SK-N-MC (cell line): Measurements from ENCODE around the gene H6PD.

Experiments
- EZH2 ChIP-seq: fragments of 200-600 bp; sonication (generic); IDR thresholded peaks from one replicate; pipeline ENCODE4 v1.6.1; 2017; ENCODE audit warnings: antibody characterized with exemption
- FOXP2 ChIP-seq: optimal IDR thresholded peaks from 2 replicates; pipeline ENCODE3; 2011; ENCODE audit warnings: mild to moderate bottlenecking, moderate library complexity; ENCODE audit not compliant: insufficient read depth; ENCODE audit errors: extremely low read length, control extremely low read depth
- POLR2AphosphoS5 ChIP-seq: IDR thresholded peaks from 2 replicates; pipeline ENCODE4 v1.6.1; 2012; ENCODE audit warnings: mild to moderate bottlenecking, low read depth, low read length, borderline replicate concordance

DNA sequence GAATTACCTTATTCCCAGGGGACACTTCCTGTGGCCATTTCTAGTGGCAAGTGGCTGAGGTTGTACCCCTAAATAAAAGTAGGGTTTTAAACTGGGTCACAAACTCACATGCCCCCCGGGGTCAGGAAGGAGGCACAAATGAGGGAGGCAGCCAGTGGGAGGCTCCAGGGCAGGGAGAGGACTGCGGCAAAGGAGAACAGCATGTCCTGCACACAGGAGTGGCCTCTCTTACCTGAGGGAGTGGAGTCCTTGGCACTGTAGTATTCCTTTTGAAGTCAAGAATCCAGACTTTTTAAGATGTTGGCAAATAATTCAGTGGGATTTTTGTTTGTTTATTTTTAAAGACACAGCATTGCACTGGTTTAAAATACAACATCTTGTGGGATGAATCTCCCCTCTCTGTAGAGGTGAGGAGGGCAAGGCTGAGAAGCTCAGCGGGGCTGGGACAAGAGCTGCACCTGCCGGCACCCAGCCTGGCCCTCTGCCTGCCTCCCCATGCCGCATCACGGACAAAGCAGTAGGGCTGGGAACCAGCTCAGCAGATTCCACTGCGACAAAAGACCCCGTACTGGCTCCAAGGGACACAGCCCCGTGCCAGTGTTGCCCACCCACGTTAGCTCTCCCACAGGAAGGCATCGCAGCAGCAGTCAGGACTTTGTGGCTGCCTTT is 80.3 kb downstream of the H6PD start:
- TF ChIP-seq EZH2 (no peak), POLR2AphosphoS5 (no peak), FOXP2 (no peak)
